LNCAP (cell line): ENCODE measurements around the gene TEKT1.

Experiments used
- TF ChIP-seq, protein P1 (sequence below): fragments of 450-650 bp; IDR thresholded peaks from 2 replicates; pipeline ENCODE4 v1.5.1; 2017; ENCODE audit warnings: mild to moderate bottlenecking

TEKT1 gene

DNA sequence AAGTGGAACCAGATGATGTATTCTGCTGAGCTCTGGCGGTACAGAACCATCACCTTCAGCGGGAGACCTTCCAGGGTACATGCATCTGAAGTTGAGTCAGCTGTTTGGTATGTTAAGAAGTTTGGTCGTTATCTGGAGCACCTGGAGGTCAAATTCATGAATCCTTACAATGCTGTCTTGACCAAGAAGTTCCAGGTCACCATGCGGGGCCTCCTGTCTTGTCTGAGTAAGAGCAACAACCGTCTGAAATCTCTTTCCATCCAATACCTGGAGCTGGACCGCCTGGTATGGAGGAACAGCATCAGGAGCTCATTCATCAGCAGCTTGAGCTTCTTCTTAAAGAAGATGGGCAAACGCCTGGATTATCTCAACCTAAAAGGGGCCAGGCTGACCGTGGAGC, 51.5 kb downstream of the TEKT1 start:
- TF ChIP-seq, protein P1, sequence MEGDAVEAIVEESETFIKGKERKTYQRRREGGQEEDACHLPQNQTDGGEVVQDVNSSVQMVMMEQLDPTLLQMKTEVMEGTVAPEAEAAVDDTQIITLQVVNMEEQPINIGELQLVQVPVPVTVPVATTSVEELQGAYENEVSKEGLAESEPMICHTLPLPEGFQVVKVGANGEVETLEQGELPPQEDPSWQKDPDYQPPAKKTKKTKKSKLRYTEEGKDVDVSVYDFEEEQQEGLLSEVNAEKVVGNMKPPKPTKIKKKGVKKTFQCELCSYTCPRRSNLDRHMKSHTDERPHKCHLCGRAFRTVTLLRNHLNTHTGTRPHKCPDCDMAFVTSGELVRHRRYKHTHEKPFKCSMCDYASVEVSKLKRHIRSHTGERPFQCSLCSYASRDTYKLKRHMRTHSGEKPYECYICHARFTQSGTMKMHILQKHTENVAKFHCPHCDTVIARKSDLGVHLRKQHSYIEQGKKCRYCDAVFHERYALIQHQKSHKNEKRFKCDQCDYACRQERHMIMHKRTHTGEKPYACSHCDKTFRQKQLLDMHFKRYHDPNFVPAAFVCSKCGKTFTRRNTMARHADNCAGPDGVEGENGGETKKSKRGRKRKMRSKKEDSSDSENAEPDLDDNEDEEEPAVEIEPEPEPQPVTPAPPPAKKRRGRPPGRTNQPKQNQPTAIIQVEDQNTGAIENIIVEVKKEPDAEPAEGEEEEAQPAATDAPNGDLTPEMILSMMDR, result no peak

DNA sequence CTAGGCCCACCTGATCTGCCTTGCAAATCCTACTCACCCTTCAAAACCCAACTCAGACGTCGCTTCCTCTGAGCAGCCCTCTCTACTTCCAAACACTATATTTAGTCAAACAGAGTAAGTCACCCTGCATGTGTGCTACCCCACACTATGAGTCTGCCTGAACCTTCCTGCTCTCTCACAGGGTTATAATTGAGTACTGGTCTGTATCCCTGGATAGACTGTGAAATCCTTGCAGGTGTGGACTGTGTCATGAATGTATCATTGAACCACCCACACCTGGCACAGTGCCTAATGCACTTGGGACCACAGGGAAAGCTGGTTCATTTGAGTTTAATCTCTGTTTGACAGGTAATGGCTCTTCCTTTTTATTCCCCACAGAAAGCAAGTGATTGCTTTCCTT, 52.1 kb downstream of the TEKT1 start:
- TF ChIP-seq, protein P1, result no peak

DNA sequence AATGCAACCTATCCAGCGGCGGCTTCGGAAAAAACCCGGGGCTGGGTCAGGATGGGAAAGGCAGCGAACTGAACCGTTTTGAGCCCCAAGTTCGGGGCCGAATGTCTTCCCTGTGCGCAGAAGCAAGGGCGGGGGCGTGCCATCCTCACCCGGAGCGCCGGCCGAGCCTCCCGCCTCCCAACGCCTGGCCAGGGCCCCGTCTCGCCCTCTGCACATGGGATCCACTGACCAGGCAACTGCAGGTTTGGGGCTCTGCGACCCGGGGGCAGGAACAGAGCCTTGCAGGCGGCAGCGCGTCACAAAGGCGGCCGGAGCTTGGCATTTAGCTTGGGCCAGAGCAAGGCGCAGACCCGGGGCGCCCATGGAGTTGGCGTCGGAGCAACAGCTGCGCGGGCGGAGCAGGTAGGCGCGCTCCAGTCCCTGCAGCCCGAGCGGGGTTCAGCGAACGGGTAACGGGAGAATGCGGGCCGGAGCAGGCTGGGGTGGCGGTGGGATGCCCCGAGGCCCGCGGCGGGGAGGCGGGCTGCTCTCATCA, 55.6 kb downstream of the TEKT1 start, which contains the start of gene FBXO39:
FBXO39 (plus strand) TSS at position 345 of the 535 bp plus-strand sequence. CDS start 3,654 bp downstream, outside the sequence.
- TF ChIP-seq, protein P1, result no peak

DNA sequence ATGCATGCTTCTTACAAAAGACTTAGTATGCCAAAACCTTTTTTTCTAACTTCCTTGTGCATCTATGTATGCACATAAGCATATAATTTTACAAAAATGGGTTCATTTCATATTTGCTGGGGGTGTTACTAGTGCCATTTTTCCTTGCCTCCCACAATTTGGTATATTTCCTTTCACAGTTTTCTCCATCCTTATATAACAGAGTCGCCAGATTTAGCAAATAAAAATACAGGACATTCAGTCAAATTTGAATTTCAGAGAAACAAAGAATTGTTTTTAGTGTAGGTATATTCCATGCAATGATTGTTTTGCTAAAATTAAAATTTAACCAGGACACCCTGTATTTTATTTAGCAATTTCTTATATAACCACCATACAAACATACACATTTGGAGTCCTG, 59.5 kb downstream of the TEKT1 start:
- TF ChIP-seq, protein P1, result no peak

DNA sequence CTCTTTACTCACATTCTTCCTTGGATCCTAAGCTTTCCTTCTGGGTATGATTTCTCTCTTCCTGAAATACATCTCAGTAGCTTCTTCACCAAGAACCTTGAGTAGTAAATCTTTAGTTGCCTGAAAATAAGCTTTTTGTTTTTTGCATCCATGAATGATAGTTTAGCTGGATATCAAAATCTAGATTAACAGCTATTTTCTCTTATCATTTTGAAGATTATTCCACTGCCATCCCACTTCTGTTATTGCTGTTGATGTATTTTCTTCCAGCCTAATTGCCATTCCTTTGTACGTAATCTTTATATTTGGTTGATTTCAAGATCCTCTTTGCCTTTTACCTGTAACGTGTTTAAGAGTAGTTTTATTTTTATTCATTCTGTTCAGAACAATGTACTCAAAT, 63.1 kb downstream of the TEKT1 start:
- TF ChIP-seq, protein P1, result no peak

DNA sequence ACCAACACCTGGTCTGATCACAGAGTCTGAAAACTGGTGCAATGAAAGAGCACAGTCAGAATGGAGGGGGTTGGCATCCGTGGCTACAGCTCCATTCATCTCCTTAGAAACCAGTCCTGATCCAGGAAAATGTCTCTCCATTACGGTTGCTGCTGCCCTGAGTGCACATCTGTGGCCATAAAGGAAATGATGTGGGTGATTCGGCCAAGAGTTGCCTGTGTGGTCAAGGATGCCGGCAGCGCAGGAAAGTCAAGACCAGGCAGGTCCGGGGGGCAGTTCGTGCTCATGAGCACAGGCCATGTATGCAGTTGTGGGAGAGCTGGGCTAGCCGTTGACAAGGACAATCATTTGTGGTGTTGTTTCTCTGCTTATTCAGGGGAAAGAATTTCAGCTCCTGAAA, 69.8 kb downstream of the TEKT1 start:
- TF ChIP-seq, protein P1, result no peak

DNA sequence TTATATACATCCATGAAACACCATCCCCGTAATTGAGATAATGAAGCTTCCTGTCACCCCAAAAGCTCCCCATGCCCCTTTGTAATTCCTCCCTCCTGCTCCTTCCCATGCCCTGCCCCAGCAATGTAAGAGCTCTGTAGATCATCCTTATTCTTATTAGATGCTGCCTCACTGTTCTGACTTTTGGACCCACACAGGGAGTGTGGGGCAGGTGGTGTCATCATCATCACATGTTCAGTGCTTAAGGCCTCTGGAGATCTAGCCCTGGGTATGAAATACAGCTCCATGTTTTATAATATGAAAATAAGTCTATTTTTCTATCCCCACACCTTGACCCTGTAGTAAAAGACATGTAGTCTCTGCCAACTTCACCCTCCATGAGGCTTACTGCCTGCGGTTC, 73.8 kb downstream of the TEKT1 start:
- TF ChIP-seq, protein P1, result no peak
